ENCODE data around the gene ERBB4. TPM values are rescaled to one million over a fixed set of nuclear protein-coding genes. Genes with fewer than 3 reads are reported as not detected.
"Not testable (repeated sequence)": the region's sequence is repeated elsewhere in the genome, so short reads cannot be mapped to it uniquely, and the experiment has no call there.

ERBB4 gene
- polyA plus RNA-seq, 3 donors = 45.5 to 60.8 (median 47.4) TPM

DNA sequence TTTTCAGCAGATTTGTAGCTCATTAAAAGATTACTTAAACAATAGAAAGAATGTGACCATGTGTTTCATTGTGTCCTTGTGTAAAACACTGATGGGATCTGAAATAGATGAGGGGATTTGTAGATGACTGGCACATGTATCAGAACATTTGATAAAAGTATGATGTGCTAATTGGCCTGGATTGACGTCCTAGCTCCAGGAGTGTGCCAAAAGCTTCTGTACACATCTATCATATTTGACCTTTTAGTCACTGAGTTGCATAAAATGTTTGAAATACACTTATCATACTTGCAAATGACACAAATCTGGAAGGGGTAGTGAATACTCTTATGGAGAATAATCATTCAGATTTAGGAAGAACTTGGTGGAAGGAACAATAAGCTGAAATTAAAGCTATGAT lies 778.5 kb downstream of the ERBB4 start:
- DNase-seq (ENCODE audit: low read depth in 3 of 3, low spot score in 2 of 3) = no peak

DNA sequence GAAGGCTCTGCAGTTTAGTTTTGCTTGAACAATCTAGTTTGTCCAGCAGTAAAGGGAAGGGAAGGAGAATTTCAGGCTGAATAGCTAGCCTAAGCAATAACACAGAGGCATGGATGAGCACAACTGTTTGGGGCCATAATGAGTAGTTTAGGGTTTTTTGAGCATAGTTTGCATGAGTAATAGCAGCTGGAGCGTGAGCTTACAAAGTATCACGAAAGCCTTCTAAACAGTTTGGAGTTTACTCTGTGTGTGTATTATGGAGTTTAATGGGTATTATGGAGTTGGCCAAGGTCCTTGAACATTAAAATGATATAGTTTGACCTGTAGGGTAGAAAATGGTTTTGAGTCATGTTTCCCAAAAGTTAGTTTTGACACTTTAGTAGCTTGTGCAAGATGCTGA lies 782.3 kb downstream of the ERBB4 start:
- DNase-seq (ENCODE audit: low read depth in 3 of 3, low spot score in 2 of 3) = no peak

DNA sequence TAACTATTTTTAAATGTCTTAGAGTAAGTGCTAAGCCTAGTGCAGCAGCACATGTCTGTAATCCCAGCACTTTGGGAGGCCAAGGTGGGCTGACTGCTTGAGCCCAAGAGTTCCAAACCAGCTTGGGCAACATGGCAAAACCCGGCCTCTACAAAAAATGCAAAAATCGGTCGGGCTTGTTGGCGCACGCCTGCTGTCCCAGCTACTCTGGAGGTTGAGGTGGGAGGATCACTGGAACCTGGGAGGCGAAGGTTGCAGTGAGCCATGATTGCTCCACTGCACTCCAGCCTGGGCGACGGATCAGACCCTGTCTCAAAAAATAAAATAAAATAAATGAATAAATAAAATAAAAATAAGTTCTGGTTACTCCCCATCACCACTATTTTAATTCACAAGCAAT lies 783.4 kb downstream of the ERBB4 start:
- DNase-seq (ENCODE audit: low read depth in 3 of 3, low spot score in 2 of 3) = no peak

DNA sequence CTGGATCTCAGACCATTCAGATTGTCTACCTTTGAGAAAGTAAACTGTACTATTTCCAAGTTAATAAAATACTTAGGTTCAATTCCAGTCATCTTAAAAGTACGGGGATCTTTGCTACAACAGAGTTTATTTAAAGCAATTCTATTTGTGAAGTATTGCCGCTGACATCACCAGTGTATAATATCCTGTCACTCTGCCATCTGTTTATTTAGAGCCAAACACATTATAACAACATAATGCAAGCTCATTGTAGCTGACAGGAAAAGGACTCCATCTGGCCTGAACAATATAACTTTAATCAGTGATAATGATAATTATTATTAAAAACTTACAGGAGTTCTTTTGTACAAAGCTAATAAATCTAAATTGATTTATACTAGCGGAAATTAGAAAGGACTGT lies 786.8 kb downstream of the ERBB4 start:
- DNase-seq (ENCODE audit: low read depth in 3 of 3, low spot score in 2 of 3) = no peak

DNA sequence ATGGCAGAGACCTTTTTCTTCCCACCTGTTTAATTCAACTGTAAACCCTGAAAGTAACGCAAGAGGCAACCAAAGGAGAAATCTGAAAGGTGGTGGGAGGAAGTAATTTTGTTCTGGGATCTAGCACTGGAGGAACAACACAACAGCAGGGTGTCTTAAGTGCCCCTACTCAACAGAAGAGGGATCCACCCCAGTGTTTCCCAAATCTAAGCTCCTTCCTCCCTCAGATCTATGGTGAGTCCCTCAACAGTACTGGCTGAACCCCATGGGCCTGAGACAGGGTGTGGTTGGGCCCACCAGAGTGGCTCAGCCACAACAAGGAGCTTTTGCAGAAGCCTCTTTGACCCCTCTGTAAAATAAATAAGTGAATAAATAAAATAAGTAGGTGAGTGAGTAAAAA lies 790.3 kb downstream of the ERBB4 start:
- no peak for DNase-seq (ENCODE audit: low read depth in 3 of 3, low spot score in 2 of 3)

DNA sequence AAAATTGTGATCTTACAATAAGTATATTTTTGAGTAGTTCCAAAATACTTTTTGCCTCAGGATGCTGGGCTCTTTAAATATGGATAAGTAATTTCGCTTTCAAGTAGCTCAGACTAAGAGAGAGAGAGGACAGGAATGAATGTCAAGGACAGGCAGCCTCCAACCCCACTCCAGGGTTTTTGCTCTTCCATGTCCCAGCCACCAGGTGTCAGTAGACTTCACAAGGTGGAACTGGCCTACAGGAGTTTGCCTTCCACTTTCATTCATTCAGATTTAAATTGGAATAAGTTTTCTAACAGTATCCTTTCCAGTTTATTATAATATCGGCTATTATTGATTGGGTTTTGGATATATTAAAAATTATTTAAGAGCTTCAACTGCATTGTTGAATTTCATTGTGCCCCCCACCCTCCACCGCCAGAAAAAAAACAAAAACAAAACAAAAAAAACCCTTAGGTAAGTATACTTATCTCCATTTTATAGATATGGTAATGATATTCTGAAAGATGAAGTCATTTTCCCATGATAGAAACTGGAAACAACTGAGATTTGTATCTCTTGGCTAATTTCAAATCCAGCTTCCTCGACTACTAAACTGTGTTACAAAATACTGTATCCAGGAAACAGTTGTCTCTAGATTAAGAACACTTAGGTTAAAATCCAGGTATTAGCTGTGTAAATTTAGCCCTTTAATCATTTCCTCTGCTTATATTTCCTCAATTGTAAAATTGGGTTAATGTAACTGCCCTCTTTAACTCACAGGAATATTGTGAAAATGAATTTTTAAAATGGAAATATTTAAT lies 793.1 kb downstream of the ERBB4 start:
- DNase-seq (ENCODE audit: low read depth in 3 of 3, low spot score in 2 of 3) = peak in 2 of 3 donors; percentile 15 to 44

DNA sequence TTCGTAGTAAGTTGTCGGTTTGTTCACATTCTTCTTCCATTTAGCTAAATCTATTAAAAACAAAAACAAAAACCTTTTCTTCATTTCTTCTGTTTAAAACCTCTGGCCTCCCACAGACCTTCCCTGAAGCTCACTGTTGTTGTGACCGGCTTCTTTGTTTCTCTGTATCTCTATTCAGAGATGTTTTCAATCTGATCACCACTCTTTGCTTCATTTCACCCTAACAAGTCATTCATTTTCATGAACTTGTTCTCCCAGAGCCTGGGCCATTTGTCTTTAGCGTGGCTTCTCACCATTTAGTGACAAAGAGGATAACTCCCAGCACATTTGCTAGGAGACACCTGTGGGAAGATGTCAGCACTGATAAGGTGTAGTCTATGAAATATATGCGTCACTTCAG lies 794.2 kb downstream of the ERBB4 start:
- DNase-seq (ENCODE audit: low read depth in 3 of 3, low spot score in 2 of 3) = no peak

DNA sequence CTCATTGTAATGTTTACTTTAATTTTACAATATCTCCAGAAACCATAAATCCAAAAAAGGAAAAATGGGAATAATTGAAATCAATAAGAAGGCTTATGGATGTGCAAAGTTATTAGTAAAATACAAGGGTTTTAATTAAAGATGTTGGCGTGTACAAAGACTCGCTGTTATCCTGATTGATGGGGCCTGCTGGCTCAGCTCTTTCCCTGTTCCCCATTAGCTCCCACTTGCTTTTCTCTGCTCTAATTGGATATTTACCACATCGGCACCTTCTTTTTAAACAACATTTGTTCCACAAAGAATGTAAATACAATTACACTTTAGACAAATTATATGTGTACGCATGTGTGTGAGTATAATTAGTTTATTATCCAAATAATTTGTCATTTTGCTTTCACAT lies 796.6 kb downstream of the ERBB4 start:
- no peak for DNase-seq (ENCODE audit: low read depth in 3 of 3, low spot score in 2 of 3)

DNA sequence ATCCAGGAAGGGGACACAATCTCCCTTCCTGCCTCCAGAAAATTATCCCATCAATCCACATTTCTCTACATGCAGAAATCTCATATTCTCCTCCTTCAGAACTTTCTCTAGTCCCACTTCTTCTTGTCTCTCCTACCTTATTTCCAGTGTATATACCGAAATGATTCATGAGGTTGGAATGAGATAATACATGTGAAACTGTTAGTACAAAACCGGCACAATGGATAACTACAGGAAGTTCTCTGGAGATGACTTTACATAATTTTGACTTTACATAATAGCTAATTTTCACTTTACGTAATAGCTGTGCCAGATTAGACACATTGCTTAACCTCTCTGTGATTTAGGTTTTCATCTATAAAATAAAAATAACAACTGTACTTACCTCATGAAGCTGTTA lies 801.3 kb downstream of the ERBB4 start:
- DNase-seq (ENCODE audit: low read depth in 3 of 3, low spot score in 2 of 3) = no peak

DNA sequence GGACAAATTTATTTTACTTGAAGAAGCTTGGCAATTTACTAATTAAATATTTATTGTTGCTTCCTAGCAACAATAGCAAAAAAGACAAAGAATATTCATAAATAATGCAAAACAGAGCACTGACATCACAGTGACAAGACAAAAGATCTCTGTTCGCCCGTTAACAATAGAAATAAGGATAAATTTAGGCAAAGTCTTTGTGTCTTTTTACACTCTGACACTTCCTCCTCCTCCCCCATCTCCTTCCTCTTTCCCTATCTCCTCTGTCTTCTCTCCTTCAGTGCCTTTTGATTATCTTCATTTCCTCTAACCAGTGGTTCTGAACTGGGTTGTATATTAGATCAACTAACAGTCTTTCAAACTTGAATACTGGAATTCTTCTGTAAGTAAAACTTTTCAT lies 808.4 kb downstream of the ERBB4 start:
- DNase-seq (ENCODE audit: low read depth in 3 of 3, low spot score in 2 of 3) = no peak

DNA sequence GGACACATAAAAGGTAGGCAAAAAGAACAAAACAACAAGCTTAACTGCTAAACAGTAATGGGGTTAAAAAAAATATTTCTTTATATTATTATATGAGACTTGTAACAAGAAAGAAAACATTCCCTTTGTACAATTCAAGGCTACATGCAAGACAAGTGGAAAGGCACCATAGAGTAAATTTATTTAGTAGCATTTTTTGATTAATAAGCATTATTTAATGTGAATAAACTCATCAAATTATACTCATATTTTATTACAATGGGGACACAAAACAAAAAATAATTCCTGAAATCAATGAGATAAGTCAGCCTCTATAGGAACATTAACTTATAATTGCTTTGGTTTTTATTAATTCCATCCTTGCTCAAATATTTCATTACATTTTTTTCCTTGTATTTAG lies 809.2 kb downstream of the ERBB4 start:
- DNase-seq (ENCODE audit: low read depth in 3 of 3, low spot score in 2 of 3) = no peak

DNA sequence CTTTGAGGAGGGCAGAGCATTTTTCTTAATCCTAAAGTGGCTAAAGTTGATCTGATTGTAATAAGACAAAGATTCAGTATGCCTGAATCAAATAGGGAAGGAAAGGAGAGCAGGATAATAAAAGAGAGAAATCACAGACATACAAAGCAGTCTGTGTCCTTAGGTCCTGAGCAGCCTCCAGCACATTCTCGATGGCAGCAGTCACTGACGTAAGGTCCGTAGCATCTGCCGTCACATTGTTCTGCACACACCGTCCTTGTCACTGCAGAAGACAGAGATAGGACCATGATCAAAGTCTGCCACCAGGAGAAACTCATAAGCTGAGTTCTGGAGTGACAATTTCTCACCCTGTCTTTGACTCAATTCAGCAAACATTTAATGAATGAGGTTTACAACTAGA lies 813.7 kb downstream of the ERBB4 start:
- DNase-seq (ENCODE audit: low read depth in 3 of 3, low spot score in 2 of 3) = no peak

DNA sequence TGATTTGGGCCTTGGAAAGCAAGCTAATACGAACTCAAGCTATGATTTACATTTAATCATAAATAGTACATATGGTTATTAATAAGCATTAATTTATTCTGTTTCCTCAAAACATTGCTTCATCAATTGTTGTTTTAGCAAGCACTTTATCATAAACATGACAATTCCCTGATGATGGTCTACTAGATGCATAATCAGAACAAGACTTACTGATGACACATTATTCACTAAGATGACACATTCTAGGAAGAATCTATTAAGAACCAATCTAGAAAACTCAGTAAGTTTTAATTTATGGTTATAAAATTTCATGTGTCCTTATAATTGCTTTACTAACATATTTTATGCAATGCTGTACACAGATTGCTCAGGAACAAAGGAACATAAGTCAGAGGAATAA lies 815.2 kb downstream of the ERBB4 start:
- DNase-seq (ENCODE audit: low read depth in 3 of 3, low spot score in 2 of 3) = no peak

DNA sequence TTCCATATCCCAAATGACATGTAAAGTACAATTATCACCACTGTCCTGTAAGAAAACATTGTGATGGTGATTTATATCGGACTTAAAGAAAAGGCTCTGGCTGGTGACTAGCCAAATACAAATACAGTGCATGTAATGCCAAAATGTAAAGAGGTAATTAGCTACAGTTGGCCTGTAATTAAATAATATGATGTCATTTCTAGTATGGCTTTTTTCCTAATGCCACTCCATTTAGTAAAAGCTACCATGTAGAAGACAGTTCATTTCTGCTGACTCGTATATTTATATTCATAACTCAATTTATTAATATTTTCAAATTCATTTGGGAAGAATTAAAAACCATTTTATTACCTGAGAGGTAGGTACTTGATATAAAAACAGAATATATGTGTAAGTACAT lies 815.7 kb downstream of the ERBB4 start:
- DNase-seq (ENCODE audit: low read depth in 3 of 3, low spot score in 2 of 3) = no peak

DNA sequence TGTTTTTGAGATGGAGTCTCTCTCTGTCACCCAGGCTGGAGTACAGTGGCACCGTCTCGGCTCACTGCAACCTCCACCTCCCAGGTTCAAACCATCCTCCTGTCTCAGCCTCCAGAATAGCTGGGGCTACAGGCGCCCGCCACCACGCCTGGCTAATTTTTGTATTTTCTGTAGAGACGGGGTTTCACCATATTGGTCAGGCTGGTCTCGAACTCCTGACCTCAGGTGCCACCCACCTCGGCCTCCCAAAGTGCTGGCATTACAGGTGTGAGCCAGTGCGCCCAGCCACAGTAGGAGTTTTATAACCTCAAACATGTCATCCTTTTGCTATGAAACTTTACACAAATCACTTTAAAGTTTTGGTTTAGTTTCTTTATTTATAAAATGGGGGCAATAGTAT lies 816.7 kb downstream of the ERBB4 start:
- not testable (repeated sequence) for DNase-seq (ENCODE audit: low read depth in 3 of 3, low spot score in 2 of 3)

DNA sequence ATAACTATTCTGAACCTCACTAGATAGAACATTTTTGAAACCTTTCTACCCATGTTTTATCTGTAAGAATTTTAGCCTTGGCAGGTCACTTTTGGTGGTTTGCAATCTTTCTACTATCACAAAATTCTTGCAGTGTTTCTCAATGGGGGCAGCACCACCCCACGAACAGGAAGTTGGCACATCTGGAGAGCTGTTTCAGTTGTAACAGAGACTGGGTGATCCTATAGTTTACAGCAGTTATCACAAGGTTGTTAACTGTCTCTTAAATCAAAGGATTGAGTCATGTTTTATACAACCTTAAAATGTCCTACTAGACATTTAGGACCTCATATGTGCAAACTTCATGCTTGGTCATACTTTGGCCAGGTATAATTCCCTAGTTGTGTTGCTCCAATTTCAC lies 829.2 kb downstream of the ERBB4 start:
- no peak for DNase-seq (ENCODE audit: low read depth in 3 of 3, low spot score in 2 of 3)

DNA sequence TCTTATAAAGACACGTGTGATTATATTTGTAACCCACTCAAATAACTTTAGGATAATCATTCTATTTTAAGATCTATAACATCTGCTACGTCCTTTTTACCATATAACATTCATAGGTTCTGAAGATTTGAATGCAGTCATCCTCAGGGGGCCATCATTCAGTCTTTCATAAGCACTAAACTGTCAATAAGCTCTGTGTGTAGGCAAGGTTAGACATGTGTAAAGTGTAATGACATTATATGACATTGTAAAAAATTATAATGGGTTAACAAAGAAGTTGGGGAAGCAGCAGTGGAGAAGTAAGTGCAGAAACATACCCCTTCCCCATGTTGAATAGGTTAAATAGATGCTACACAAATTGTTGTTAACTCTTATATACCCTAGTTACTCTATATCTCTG lies 845.9 kb downstream of the ERBB4 start:
- DNase-seq (ENCODE audit: low read depth in 3 of 3, low spot score in 2 of 3) = no peak

DNA sequence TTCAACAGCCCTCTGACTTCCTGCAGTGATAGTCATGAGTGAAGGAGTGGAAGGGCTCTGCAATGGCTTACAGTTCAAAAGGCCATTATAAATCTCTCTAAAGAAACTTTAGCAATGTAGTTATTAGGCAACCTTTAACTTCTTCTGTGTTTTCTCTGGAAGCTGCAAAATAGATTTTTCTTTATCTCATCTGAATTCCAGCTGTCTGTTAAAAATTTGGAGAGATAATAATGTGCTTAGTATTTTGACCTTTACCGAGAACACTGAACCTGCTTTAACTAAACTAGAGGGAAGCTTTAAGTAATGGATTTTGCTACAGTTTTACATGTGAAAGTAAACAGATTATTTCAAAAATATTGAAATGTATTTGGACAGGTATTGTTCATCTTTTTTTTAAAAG lies 847.9 kb downstream of the ERBB4 start:
- no peak for DNase-seq (ENCODE audit: low read depth in 3 of 3, low spot score in 2 of 3)

DNA sequence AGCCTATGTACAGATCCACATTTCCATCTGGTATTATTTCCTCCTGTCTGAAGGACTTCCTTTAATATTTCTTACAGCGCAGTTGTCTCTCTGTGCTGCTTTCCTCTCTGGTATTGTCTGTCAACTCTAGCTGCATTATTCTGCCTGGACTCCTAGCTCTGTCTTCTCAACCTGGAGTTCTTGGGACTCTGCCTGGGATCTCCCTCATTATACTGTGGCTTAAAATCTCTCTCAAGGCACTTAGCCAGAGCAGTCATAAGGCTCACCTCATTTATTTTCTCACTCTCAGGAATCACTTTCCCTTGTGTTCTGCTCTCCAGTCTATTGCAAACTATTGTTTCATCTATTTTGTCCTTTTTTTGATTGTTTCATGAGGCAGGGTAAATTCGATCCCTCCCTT lies 850.4 kb downstream of the ERBB4 start:
- DNase-seq (ENCODE audit: low read depth in 3 of 3, low spot score in 2 of 3) = no peak

DNA sequence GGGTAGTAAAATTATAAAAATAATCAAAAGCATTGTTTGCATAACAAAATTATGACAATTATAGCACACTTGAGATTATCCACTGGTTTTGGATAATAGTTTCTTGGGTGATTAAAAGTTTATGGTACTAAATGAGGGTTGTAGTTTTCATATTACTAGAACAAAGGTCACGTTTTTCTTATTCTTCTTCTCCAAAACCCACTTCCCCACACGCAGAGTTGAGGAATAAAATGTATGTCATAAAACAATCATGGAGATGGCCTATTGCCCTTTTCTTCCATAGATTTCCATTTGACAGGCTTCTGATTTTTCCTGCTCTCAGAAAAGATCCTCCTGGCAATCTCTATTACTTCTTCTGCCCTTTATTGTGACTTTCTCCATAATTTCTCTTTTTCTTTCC lies 863.9 kb downstream of the ERBB4 start:
- DNase-seq (ENCODE audit: low read depth in 3 of 3, low spot score in 2 of 3) = no peak

DNA sequence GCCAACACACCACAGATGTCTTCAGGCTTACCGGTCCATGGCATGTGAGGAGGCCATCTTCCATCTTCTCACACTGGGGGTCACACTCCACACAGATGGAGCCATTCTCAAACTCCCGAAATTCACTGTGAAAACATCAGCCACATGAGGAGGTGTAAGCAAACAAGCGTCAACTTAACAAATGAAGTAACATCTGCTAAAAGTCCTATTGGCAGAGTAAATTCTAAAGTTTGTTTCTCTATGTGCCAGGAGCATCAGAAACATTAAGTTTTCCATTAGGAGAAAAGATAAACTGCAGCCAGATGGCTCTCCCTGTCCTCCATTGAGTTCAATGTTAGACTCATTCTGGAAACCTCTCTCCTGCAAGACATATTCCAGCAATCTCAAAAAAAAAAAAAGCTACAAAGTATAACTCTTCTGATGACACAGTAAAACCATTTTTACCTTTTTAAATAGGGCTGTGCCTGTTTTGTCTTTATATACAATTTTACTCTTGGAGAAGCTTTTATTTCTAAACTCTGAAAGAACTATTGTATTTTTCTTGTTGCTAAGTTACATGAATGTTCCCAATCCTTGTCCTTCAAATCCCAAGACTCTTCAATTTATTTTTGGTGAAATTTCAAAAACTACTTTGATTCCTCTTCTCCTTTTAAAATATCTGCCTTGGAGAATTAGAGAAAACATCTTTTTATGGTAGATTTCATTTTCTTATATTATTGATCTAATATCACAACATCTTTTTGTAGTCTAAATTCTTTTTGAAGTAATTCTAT lies 865.3 kb downstream of the ERBB4 start:
- DNase-seq (ENCODE audit: low read depth in 3 of 3, low spot score in 2 of 3) = no peak

DNA sequence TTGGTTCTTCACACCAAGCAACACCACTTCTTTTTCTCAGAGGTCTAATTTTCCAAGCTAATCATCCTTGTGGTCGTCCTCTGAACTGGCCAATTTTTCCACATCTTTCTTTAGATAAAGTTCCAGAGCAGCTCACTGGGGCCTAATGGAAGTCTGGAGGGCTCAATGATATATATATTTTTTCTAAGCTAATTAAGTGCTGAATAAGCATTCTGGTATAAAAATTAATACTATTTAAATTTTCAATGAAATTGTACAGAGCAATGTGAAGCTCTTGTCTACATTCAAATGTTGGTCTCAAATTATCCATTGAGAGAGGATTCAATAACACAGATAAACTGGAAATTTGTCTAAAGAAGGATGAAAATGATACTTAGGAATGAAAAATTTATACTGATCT lies 866.6 kb downstream of the ERBB4 start:
- DNase-seq (ENCODE audit: low read depth in 3 of 3, low spot score in 2 of 3) = no peak
